HG03342 (cell line): Measurements from ENCODE around the gene IMPACT.
A peak's percentile ranks its signal among the peaks of the same experiment; 100 is the strongest.

ENCODE experiments used
- ATAC-seq: cut with Tn5 transposase; IDR thresholded peaks from one replicate; pipeline ENCODE4 v1.9.1; 2021; ENCODE audit warnings: mild to moderate bottlenecking, moderate library complexity; ENCODE audit not compliant: unreplicated experiment

IMPACT gene

DNA sequence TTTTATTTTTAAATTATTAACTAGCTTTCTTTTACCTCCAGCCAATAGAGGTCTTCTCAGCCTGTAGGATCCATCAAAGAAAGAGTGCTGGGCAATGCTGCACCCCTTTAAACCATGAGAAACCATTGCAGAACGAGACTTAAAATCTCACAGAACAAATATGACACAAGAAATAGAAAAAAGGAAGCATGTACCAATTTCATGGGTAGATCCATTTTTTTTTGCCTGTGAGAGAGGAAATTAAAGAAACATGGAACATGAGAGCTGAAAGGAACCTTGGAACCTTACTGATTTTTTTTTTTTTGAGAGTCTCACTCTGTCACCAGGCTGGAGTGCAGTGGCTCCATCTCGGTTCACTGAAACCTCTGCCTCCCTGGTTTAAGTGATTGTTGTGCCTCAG is 47.9 kb downstream of the IMPACT start:
- ATAC-seq = no peak

DNA sequence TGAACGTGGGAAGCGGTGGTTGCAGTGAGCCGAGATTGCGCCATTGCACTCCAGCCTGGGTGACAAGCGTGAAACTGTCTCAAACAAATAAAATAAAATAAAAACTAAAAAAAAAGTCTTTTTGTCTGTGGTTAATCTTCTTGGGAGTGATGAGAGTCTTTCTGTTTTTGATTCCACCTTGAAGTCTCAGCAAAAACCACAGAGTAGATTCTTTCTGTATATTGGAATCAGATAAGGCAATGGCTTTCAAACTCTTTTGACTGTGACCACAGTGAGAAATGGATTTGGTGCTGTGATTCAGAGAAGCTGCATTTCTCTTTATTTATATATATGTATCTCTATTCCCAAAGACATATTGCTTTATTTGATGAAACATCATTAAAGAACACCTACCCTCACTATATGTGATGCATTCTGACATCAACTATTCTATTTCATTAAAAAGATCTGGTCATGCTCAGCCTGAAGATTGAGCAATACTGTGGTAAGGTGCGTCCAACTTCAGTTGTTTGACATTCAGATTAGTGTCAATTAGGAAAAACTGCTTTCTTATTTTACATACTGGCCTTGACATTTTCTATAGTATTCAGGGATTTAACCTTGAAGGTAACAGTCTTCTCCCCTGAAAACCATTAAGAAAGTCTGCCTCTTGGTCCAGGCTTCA is 49.6 kb downstream of the IMPACT start:
- ATAC-seq = no peak

- ATAC-seq = no peak
These were observed 52.9 kb downstream of the IMPACT start for GRCh38 chr18:24479371-24479770.

GRCh38 chr18:24482821-24483220 is 56.4 kb downstream of the IMPACT start:
- ATAC-seq = no peak

DNA sequence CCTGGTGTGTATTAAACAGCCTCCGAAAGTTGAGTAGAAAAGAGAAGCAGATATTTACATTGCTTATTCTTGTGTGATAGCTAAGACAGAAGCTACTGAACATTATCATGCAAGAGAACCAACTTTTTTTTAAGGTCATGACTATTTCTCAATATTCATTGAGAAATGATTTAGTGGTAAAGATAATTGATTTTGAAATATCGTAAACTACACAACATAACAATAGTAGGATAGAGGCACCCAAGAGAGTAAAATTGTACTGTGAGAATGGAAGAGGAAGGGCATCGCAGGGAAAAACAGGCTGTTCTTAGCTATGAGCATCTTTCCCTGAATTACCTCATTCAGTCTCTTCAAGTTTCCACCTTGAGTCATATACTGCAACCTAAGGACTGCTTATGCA is 59.2 kb downstream of the IMPACT start:
- no peak for ATAC-seq

- ATAC-seq = no peak
These were observed 60.2 kb downstream of the IMPACT start for GRCh38 chr18:24486684-24487083.

DNA sequence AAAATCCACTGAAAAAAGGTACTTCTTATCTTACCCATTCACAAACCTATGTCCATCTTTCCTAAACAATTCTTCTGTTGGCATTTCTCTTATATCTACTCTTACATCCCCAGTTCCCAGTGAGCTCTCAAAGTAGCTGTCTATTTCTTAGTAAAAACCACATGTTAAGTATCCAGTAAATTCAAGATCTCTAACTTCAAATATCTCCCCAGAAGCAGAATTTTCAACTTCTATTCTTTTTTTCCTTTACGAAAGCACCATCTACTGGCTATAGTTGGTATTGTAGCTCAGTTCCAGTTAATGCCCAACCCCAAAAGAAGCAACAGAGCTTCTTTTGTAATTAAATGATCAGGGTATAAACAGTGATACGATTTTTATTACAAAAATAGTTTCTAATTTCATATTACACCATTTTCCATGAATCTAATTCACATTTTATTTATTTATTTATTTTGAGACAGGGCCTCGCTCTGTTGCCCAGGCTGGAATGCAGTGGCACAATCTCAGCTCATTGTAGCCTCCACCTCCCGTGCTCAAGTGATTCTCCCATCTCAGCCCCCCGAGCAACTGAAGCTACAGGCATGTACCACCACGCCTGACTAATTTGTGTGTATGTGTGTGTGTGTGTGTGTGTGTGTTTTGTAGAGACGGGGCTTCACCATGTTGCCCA is 62.5 kb downstream of the IMPACT start:
- no peak for ATAC-seq

DNA sequence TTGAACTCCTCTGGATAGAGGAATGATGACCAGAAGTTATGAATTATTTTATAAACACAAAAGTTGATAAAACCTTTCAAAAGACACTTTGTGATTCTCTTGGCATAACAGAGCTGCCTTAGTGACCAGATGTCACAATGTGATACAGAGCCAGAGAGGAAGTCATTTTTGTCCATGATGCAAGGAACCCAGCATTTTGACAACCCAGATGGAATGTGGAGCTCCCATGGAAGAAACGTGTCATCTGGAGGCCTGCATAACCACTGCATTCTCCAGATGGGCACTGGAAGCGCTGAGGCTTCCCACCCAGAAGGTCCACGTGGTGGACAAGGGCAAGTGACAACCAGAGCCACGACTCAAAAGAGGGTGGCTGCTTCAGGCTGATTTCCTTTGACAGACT is 64.1 kb downstream of the IMPACT start:
- ATAC-seq = no peak

- peak; percentile 80 for ATAC-seq
These were observed 65.7 kb downstream of the IMPACT start for GRCh38 chr18:24491927-24492834.

DNA sequence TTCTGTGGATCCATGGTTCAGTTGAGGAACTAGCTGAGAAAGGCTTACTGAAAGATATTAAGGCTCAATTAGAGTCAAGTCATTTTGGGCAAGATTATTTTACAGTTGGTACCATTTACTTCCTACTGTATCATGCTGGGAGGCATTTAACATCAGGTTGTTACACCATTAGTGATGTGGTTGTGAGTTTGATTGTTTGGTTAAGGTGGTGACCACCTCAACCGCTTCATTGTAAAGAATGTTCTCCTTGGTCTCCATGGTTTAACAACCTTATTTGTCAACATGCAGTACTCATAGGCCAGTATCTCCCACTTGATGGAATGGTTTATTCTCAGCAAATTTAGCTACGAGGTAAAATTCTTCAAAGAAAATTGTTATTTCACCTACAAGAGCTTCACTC is 68.1 kb downstream of the IMPACT start:
- ATAC-seq = no peak

GRCh38 chr18:24497031-24497754 is 70.7 kb downstream of the IMPACT start:
- no peak for ATAC-seq

GRCh38 chr18:24499814-24500213 is 73.3 kb downstream of the IMPACT start:
- no peak for ATAC-seq

- ATAC-seq = no peak
These were observed 73.7 kb downstream of the IMPACT start for GRCh38 chr18:24500217-24500616.

DNA sequence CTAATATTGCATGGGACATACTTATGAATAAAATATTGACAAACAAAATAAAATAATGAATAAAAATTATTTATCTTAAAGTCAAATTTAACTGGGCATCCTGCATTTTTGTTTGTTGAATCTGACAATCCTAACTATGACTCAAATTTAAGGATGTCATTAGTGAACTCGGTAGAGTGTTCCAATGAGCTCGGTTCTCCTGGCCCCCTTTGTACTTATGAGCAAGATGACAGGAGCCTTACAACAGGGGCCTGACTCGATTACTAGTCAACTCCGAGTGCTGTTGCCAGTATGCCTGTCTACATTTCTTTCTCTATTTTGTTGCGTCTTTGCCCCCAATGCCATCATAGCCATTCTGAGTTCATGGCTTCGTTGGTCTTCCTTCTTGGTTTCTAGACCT is 74.3 kb downstream of the IMPACT start:
- ATAC-seq = no peak

GRCh38 chr18:24502667-24503523 is 76.4 kb downstream of the IMPACT start:
- no peak for ATAC-seq
